GM21423 (cell line): ENCODE measurements around the gene ORAI3.

Source experiments
- ATAC-seq: cut with Tn5 transposase; IDR thresholded peaks from one replicate; pipeline ENCODE4 v1.9.1; 2021; ENCODE audit warnings: mild to moderate bottlenecking, moderate library complexity; ENCODE audit not compliant: unreplicated experiment

The ORAI3 gene

GRCh38 chr16:30987581-30988190, 38.8 kb downstream of the ORAI3 start:
- no peak for ATAC-seq

- ATAC-seq = no peak
Measured at GRCh38 chr16:30989469-30990047, 40.7 kb downstream of the ORAI3 start.

- no peak for ATAC-seq
Measured at GRCh38 chr16:30990105-30990504, 41.2 kb downstream of the ORAI3 start.

- ATAC-seq = no peak
Measured at GRCh38 chr16:30991052-30991451, 42.2 kb downstream of the ORAI3 start.

- no peak for ATAC-seq
Measured at GRCh38 chr16:30992276-30992780, 43.5 kb downstream of the ORAI3 start.

GRCh38 chr16:30992931-30993816, 44.3 kb downstream of the ORAI3 start:
- ATAC-seq = no peak

GRCh38 chr16:30995927-30996323, 47.1 kb downstream of the ORAI3 start:
- no peak for ATAC-seq

- no peak for ATAC-seq
Measured at GRCh38 chr16:30996324-30996984, 47.6 kb downstream of the ORAI3 start.

GRCh38 chr16:30996985-30997724, 48.3 kb downstream of the ORAI3 start:
- ATAC-seq = peak; percentile 83

GRCh38 chr16:30997725-30998711, 49.1 kb downstream of the ORAI3 start:
- no peak for ATAC-seq

GRCh38 chr16:30998852-30999761, 50.2 kb downstream of the ORAI3 start:
- ATAC-seq = no peak

GRCh38 chr16:31000671-31001382, 52.0 kb downstream of the ORAI3 start:
- ATAC-seq = no peak

- ATAC-seq = no peak
Measured at GRCh38 chr16:31001507-31002249, 52.8 kb downstream of the ORAI3 start.

GRCh38 chr16:31002250-31002700, 53.4 kb downstream of the ORAI3 start:
- no peak for ATAC-seq

GRCh38 chr16:31002862-31003341, 54.0 kb downstream of the ORAI3 start:
- ATAC-seq = no peak

GRCh38 chr16:31003744-31004143, 54.9 kb downstream of the ORAI3 start:
- no peak for ATAC-seq
